ENCODE measurements around the gene IRS2. TPM values are rescaled to one million over a fixed set of nuclear protein-coding genes. Genes with fewer than 3 reads are reported as not detected.

IRS2 gene
- total and polyA plus RNA-seq, 2 of the 8 experiments (the other 6 are each of a cell fraction or from before 2014, with no cell fraction given) = 2.6 to 17.0 TPM

DNA sequence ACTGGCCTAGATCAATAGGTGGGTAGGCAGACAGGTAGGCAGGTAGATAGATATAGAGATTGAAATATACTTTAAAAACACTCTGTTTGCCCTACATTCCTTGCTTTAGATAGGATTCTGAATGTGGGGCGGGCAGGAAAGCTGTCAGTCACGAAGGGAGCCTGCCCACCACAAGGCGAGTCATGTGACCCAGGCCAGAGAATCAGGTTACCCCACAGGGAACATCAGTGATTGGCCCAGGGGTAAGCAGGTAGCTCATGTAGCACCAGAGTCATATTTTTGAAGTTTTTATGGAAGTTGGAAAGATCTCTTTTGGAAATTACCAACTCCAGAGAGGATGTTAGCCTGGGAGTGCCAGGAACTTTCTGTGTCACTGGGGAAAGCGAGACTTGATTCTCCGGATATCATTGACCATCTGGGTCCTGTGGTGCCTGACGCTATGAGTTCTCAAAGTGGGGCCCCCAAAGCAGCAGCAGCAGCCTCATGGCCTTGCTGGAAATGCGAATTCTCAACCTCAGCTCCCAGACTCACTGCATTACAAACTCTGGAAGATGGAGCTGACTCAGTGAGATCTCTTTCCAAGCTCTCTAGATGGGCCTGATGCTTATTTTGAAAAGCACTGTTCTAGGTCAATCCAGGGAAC, 60.3 kb downstream of the IRS2 start (continued):
- TF ChIP-seq KDM4A (IDR thresholded peaks at IDR 0.05; ENCODE audit: low read depth, low read length, severe bottlenecking) = no peak

Data from H1 (cell line).